ENCODE results near the gene GUCY2C.

GUCY2C gene

DNA sequence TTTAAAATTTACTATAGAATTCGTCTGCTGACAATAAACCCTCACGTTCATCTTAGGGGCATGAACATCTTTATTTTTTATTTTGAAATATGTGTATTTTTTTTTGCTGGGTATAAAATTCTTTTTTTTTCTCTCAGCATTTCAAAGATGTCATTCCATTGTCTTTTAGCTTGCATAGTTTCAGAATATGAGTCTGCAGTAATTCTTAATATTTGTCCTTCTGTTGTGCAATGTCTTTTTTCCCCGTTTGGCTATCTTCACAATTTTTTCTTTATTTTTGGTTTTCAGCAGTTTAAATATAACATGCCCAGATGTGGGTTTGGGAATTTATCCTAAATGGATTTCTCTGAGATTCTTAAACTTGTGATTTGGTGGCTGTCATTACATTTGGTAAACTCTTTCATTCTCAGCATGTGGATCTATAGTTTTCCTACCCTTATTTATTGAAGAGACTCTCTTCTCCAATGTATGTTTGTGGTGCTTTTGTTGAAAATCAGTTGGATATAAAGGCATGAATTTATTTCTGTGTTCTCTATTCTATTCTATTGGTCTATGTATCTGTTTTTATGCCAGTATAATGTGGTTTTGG, 90.9 kb downstream of the GUCY2C start:
- no peak for DNase-seq (ENCODE audit: extremely low spot score)
- TF ChIP-seq NFRKB (IDR thresholded peaks at IDR 0.05) (no peak), ZNF384 (IDR thresholded peaks at IDR 0.05) (no peak), FOXK2 (IDR thresholded peaks at IDR 0.05) (no peak), SP1 (IDR thresholded peaks at IDR 0.05) (no peak), LEF1 (IDR thresholded peaks at IDR 0.05; ENCODE audit: borderline replicate concordance) (no peak), TARDBP (IDR thresholded peaks at IDR 0.05) (no peak), ELF4 (IDR thresholded peaks at IDR 0.05) (no peak), HDGF (IDR thresholded peaks at IDR 0.05; ENCODE audit: borderline replicate concordance) (no peak), SUZ12 (IDR thresholded peaks at IDR 0.05) (no peak), ARNT (IDR thresholded peaks at IDR 0.05) (no peak), FOXA1 (IDR thresholded peaks at IDR 0.05) (no peak)
- TF ChIP-seq, protein P1, sequence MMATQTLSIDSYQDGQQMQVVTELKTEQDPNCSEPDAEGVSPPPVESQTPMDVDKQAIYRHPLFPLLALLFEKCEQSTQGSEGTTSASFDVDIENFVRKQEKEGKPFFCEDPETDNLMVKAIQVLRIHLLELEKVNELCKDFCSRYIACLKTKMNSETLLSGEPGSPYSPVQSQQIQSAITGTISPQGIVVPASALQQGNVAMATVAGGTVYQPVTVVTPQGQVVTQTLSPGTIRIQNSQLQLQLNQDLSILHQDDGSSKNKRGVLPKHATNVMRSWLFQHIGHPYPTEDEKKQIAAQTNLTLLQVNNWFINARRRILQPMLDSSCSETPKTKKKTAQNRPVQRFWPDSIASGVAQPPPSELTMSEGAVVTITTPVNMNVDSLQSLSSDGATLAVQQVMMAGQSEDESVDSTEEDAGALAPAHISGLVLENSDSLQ (IDR thresholded peaks at IDR 0.05), result no peak
- ChIA-PET POLR2A (no interaction called here), CTCF (no interaction called here)

- ChIA-PET POLR2A (no interaction called here), CTCF (no interaction called here)
- DNase-seq (ENCODE audit: extremely low spot score), result no peak
- TF ChIP-seq L3MBTL2 (conservative IDR thresholded peaks at IDR 0.05) (no peak), TARDBP (IDR thresholded peaks at IDR 0.05) (no peak), SP1 (IDR thresholded peaks at IDR 0.05) (no peak), SUZ12 (IDR thresholded peaks at IDR 0.05) (no peak), FOXA1 (IDR thresholded peaks at IDR 0.05) (no peak), FOXK2 (IDR thresholded peaks at IDR 0.05) (no peak), BHLHE40 (IDR thresholded peaks at IDR 0.05; ENCODE audit: borderline replicate concordance) (no peak), FOXM1 (IDR thresholded peaks at IDR 0.05; ENCODE audit: borderline replicate concordance) (no peak), NFRKB (IDR thresholded peaks at IDR 0.05) (no peak), CTBP1 (IDR thresholded peaks at IDR 0.05; ENCODE audit: borderline replicate concordance) (no peak), ZNF384 (IDR thresholded peaks at IDR 0.05) (no peak), ELF4 (IDR thresholded peaks at IDR 0.05) (no peak), ARNT (IDR thresholded peaks at IDR 0.05) (no peak), LEF1 (IDR thresholded peaks at IDR 0.05; ENCODE audit: borderline replicate concordance) (no peak), HDGF (IDR thresholded peaks at IDR 0.05; ENCODE audit: borderline replicate concordance) (no peak)
- TF ChIP-seq, protein P1 (IDR thresholded peaks at IDR 0.05), result no peak
Measured at GRCh38 chr12:14601692-14602478, 94.5 kb downstream of the GUCY2C start.

DNA sequence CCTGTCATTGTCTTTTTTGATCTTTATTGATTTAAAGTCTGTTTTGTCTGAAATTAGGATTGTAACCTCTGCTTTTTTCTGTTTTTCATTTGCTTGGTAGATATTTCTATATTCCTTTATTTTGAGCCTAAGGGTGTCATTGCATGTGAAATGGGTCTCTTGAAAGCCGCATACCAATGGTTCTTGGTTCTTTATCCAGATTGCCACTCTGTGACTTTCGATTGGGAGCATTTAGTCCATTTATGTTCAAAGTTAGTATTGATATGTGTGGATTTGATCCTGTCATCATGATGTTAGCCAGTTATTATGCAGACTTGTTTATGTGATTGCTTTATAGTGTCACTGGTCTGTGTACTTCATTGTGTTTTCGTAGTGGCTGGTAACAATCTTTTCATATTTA, 98.9 kb downstream of the GUCY2C start:
- POLR2A ChIA-PET, result no interaction called here
- CTCF ChIA-PET, result no interaction called here
- no peak for DNase-seq (ENCODE audit: extremely low spot score)
- TF ChIP-seq FOXA1 (IDR thresholded peaks at IDR 0.05), result no peak
- no peak for TF ChIP-seq HDGF (IDR thresholded peaks at IDR 0.05; ENCODE audit: borderline replicate concordance)
- TF ChIP-seq ELF4 (IDR thresholded peaks at IDR 0.05), result no peak
- TF ChIP-seq, protein P1 (IDR thresholded peaks at IDR 0.05), result no peak
- TF ChIP-seq LEF1 (IDR thresholded peaks at IDR 0.05; ENCODE audit: borderline replicate concordance), result no peak
- TF ChIP-seq ARNT (IDR thresholded peaks at IDR 0.05), result no peak
- TF ChIP-seq SP1 (IDR thresholded peaks at IDR 0.05), result no peak
- TF ChIP-seq TARDBP (IDR thresholded peaks at IDR 0.05), result no peak
- no peak for TF ChIP-seq CTBP1 (IDR thresholded peaks at IDR 0.05; ENCODE audit: borderline replicate concordance)
- no peak for TF ChIP-seq SUZ12 (IDR thresholded peaks at IDR 0.05)
- no peak for TF ChIP-seq FOXK2 (IDR thresholded peaks at IDR 0.05)
- TF ChIP-seq L3MBTL2 (conservative IDR thresholded peaks at IDR 0.05), result no peak
- TF ChIP-seq FOXM1 (IDR thresholded peaks at IDR 0.05; ENCODE audit: borderline replicate concordance), result no peak
- TF ChIP-seq BHLHE40 (IDR thresholded peaks at IDR 0.05; ENCODE audit: borderline replicate concordance), result no peak
- no peak for TF ChIP-seq ZNF384 (IDR thresholded peaks at IDR 0.05)
- no peak for TF ChIP-seq NFRKB (IDR thresholded peaks at IDR 0.05)

GRCh38 chr12:14591719-14592118, 104.7 kb downstream of the GUCY2C start:
- no peak for DNase-seq (ENCODE audit: extremely low spot score)
- CTCF ChIA-PET, result no interaction called here

More at GRCh38 chr12:14591719-14592118, 104.7 kb downstream of the GUCY2C start:
- POLR2A ChIA-PET, result no interaction called here
- TF ChIP-seq ELF4 (IDR thresholded peaks at IDR 0.05) (no peak), NFRKB (IDR thresholded peaks at IDR 0.05) (no peak), BHLHE40 (IDR thresholded peaks at IDR 0.05; ENCODE audit: borderline replicate concordance) (no peak), HDGF (IDR thresholded peaks at IDR 0.05; ENCODE audit: borderline replicate concordance) (no peak), TARDBP (IDR thresholded peaks at IDR 0.05) (no peak), SP1 (IDR thresholded peaks at IDR 0.05) (no peak), FOXK2 (IDR thresholded peaks at IDR 0.05) (no peak), ARNT (IDR thresholded peaks at IDR 0.05) (no peak), SUZ12 (IDR thresholded peaks at IDR 0.05) (no peak), FOXM1 (IDR thresholded peaks at IDR 0.05; ENCODE audit: borderline replicate concordance) (no peak), LEF1 (IDR thresholded peaks at IDR 0.05; ENCODE audit: borderline replicate concordance) (no peak), FOXA1 (IDR thresholded peaks at IDR 0.05) (no peak), L3MBTL2 (conservative IDR thresholded peaks at IDR 0.05) (no peak), ZNF384 (IDR thresholded peaks at IDR 0.05) (no peak), CTBP1 (IDR thresholded peaks at IDR 0.05; ENCODE audit: borderline replicate concordance) (no peak)
- TF ChIP-seq, protein P1 (IDR thresholded peaks at IDR 0.05), result no peak

Measured in HEK293T (cell line).